Mucosa of descending colon (tissue), 3 donors: ENCODE measurements around the gene BUD13. TPM values are rescaled to one million over a fixed set of nuclear protein-coding genes. Genes with fewer than 3 reads are reported as not detected.
"Not testable (repeated sequence)": the region's sequence is repeated elsewhere in the genome, so short reads cannot be mapped to it uniquely, and the experiment has no call there.

Source experiments
- ATAC-seq: fragments of 200-7000 bp; cut with Tn5 transposase; one replicate; pipeline ENCODE4 v1.9.1; 2020; ENCODE audit warnings: mild to moderate bottlenecking, moderate library complexity
- DNase-seq, 3 donors: peaks; one replicate each; pipeline ENCODE4 v3.0.0-alpha.2; 2020
- H3K36me3 ChIP-seq: fragments of 200-600 bp; one replicate; pipeline ENCODE4 v1.8.0; 2021; ENCODE audit warnings: low read depth, mild to moderate bottlenecking
- H3K4me1 ChIP-seq: fragments of 200-600 bp; one replicate; pipeline ENCODE4 v1.8.0; 2021; ENCODE audit warnings: low read depth, mild to moderate bottlenecking
- H3K4me3 ChIP-seq: fragments of 200-600 bp; one replicate; pipeline ENCODE4 v1.8.0; 2021; ENCODE audit warnings: mild to moderate bottlenecking
- H3K9me3 ChIP-seq: fragments of 200-600 bp; one replicate; pipeline ENCODE4 v1.8.0; 2021; ENCODE audit warnings: mild to moderate bottlenecking
- CTCF ChIP-seq: fragments of 200-600 bp; IDR thresholded peaks from one replicate; pipeline ENCODE4 v1.8.0; 2022; ENCODE audit warnings: antibody characterized with exemption, mild to moderate bottlenecking
- intact Hi-C, 2 donors: fragments of 100-400 bp; cut with DNase I in 1 of 2; cut with micrococcal nuclease in 1 of 2; formaldehyde crosslinking; loops; one replicate each; pipeline versions ENCODE4 v1.11.0 to v1.11.1; 2022; cut with DNase I, micrococcal nuclease
- total RNA-seq, 3 donors: library from RNA; stranded (reverse); fragmentation: NEBNext Ultra II Directional in 2 of 3; extraction: Animal tissue kit (Norgen Biotek cat#: 25700) in 2 of 3; gene quantifications; one replicate each; pipeline versions ENCODE4 v1.2.1 to v1.2.4, GENCODE V29; 2021 to 2023
- donor health status: DM: no; HTN: no; CAD: no; lungs with moderate emphysema.
- donor health status: DM: no; HTN: no; CAD: no.
- donor health status: DM: no; HTN: yes; CAD: no.

BUD13 gene
- total RNA-seq, 3 donors from 2014 or later: 15.6 to 18.9 (median 15.6) TPM

- H3K4me1 ChIP-seq: peaks cover 12% of the 10 kb centered on the region
- ATAC-seq (peak; percentile 56), DNase-seq (no peak)
- intact Hi-C loops: no loop called here
- TF ChIP-seq CTCF: no peak
- H3K4me3 ChIP-seq: peak overlapping the region; percentile 74
- H3K36me3 ChIP-seq: peaks cover 5% of the 10 kb centered on the region
- H3K9me3 ChIP-seq: no peaks in the 10 kb centered on the region
These were observed 663 bp upstream of the BUD13 start for GRCh38 chr11:116773203-116774097.

GRCh38 chr11:116771935-116772334 lies 852 bp downstream of the BUD13 start:
- no peak for TF ChIP-seq CTCF
- H3K4me3 ChIP-seq: peak overlapping the region; percentile 74
- ATAC-seq: no peak
- H3K4me1 ChIP-seq: peaks cover 12% of the 10 kb centered on the region
- intact Hi-C loops: no loop called here
- no peaks in the 10 kb centered on the region for H3K9me3 ChIP-seq
- no peak for DNase-seq
- H3K36me3 ChIP-seq: no peaks in the 10 kb centered on the region

- DNase-seq (no peak), ATAC-seq (no peak)
- no peaks in the 10 kb centered on the region for H3K36me3 ChIP-seq
- H3K4me3 ChIP-seq: no peak overlapping the region
- H3K4me1 ChIP-seq: no peaks in the 10 kb centered on the region
- no peak for TF ChIP-seq CTCF
- H3K9me3 ChIP-seq: no peaks in the 10 kb centered on the region
- intact Hi-C loops: no loop called here
These were observed 10.7 kb downstream of the BUD13 start for GRCh38 chr11:116762132-116762531.

- H3K36me3 ChIP-seq, DNase-seq, H3K9me3 ChIP-seq, H3K4me3 ChIP-seq, intact Hi-C loops, ATAC-seq, H3K4me1 ChIP-seq: not testable (repeated sequence)
These were observed 16.7 kb downstream of the BUD13 start for GRCh38 chr11:116756044-116756443.

- Histone ChIP-seq H3K36me3 (no peaks in the 10 kb centered on the region), H3K9me3 (no peaks in the 10 kb centered on the region), H3K4me3 (no peak overlapping the region), H3K4me1 (no peaks in the 10 kb centered on the region)
- ATAC-seq (no peak), DNase-seq (no peak)
- intact Hi-C loops: no loop called here
- TF ChIP-seq CTCF: no peak
These were observed 22.6 kb downstream of the BUD13 start for GRCh38 chr11:116750070-116750718.

- no peak for TF ChIP-seq CTCF
- Histone ChIP-seq H3K4me1 (no peaks in the 10 kb centered on the region), H3K9me3 (no peaks in the 10 kb centered on the region), H3K4me3 (no peak overlapping the region), H3K36me3 (no peaks in the 10 kb centered on the region)
- no peak for DNase-seq
- no peak for ATAC-seq
- intact Hi-C loops: no loop called here
These were observed 30.7 kb downstream of the BUD13 start for GRCh38 chr11:116742104-116742503.
